Endothelial cell of umbilical vein (primary cell): Measurements from ENCODE around the gene FOXE1. TPM values are rescaled to one million over a fixed set of nuclear protein-coding genes. Genes with fewer than 3 reads are reported as not detected.

Experiments
- BruUV-seq: library from RNA; stranded (reverse); fragments of 400-500 nt; replicated peaks from 2 replicates; lab custom pipeline; 2021; lab: Mats Ljungman, UMichigan
- CTCF ChIA-PET: fragments of 300-600, 350-600 bp; sonication (Branson Sonifier 250); formaldehyde crosslinking; loops from one replicate; lab custom pipeline; 2021; ENCODE audit warnings: antibody characterized with exemption, inconsistent platforms; lab: Charles Lee
- POLR2A ChIA-PET: fragments of 300-600, 350-600 bp; sonication (Branson Sonifier 250); formaldehyde crosslinking; loops from one replicate; lab custom pipeline; 2021; ENCODE audit warnings: antibody characterized with exemption, inconsistent platforms; lab: Charles Lee
- DNase-seq: peaks from one replicate; pipeline ENCODE4 v3.0.0-alpha.2; 2011; ENCODE audit warnings: low read depth, low spot score
- FAIRE-seq: peaks from 2 replicates; lab custom pipeline; 2011; peaks lifted over from hg19 to GRCh38; lab: Jason Lieb, UNC
- H2AFZ ChIP-seq: 2 replicates; pipeline ENCODE4 v1.6.0; 2012; ENCODE audit warnings: low read depth, low read length, control low read depth, inconsistent platforms
- H3K27ac ChIP-seq: 2 replicates; pipeline ENCODE4 v1.5.1; 2011; ENCODE audit warnings: low read depth, mild to moderate bottlenecking, control low read depth, low read length, moderate library complexity; ENCODE audit not compliant: insufficient read depth
- H3K27me3 ChIP-seq, 2 experiments: 2 replicates each; pipeline versions ENCODE4 v1.6.0 to v1.6.1; 2011; ENCODE audit warnings: low read length in 2 of 2, mixed read lengths in 1 of 2; ENCODE audit not compliant: control insufficient read depth in 2 of 2, insufficient read depth in 2 of 2
- H3K36me3 ChIP-seq, 2 experiments: 2 replicates in 1 of 2; 3 replicates in 1 of 2; pipeline ENCODE4 v1.5.1; 2011; ENCODE audit warnings: low read length in 2 of 2, mild to moderate bottlenecking in 1 of 2, moderate library complexity in 1 of 2; ENCODE audit not compliant: control insufficient read depth in 2 of 2, insufficient read depth in 2 of 2; ENCODE audit errors: extremely low read depth in 1 of 2
- H3K4me1 ChIP-seq: 3 replicates; pipeline ENCODE4 v1.5.1; 2011; ENCODE audit warnings: mild to moderate bottlenecking, low read length; ENCODE audit not compliant: control insufficient read depth, insufficient read depth; ENCODE audit errors: extremely low read depth
- H3K4me2 ChIP-seq: 2 replicates; pipeline ENCODE4 v1.6.1; 2011; ENCODE audit warnings: low read length, control low read depth, mixed read lengths; ENCODE audit not compliant: insufficient read depth
- H3K4me3 ChIP-seq, 3 experiments: fragments of 200-600 bp in 1 of 3; sonication (generic), shearing (Covaris generic) in 1 of 3; replicated peaks in 1 of 3; 2 replicates each; pipeline ENCODE4 v1.5.1; 2011 to 2016; ENCODE audit warnings: control low read depth in 3 of 3, low read length in 3 of 3, mild to moderate bottlenecking in 2 of 3, inconsistent platforms in 1 of 3, low read depth in 1 of 3, moderate library complexity in 1 of 3; ENCODE audit not compliant: insufficient read depth in 1 of 3
- H3K79me2 ChIP-seq: 2 replicates; pipeline ENCODE4 v1.6.0; 2012; ENCODE audit warnings: low read length, inconsistent platforms; ENCODE audit not compliant: control insufficient read depth, insufficient read depth
- H3K9ac ChIP-seq: replicated peaks from 2 replicates; pipeline ENCODE3; 2011; ENCODE audit warnings: low read length, control low read depth; ENCODE audit not compliant: insufficient read depth; ENCODE audit errors: extremely low read depth
- H3K9me1 ChIP-seq: replicated peaks from 3 replicates; pipeline ENCODE4 v1.6.0; 2011; ENCODE audit warnings: mild to moderate bottlenecking, low read length; ENCODE audit not compliant: control insufficient read depth, insufficient read depth; ENCODE audit errors: extremely low read depth
- H3K9me3 ChIP-seq: replicated peaks from 2 replicates; pipeline ENCODE4 v1.5.1; 2012; ENCODE audit warnings: low read length, inconsistent platforms; ENCODE audit not compliant: control insufficient read depth, insufficient read depth
- H4K20me1 ChIP-seq: replicated peaks from 2 replicates; pipeline ENCODE3; 2011; ENCODE audit warnings: mild to moderate bottlenecking, low read length; ENCODE audit not compliant: control insufficient read depth, insufficient read depth; ENCODE audit errors: extremely low read depth
- EZH2 ChIP-seq: IDR thresholded peaks from 2 replicates; pipeline ENCODE4 v1.6.1; 2012; ENCODE audit warnings: borderline replicate concordance, low read depth, mild to moderate bottlenecking, moderate library complexity, low read length, inconsistent platforms; ENCODE audit not compliant: severe bottlenecking
- FOS ChIP-seq: IDR thresholded peaks from 2 replicates; pipeline ENCODE4 v1.6.1; 2011; ENCODE audit warnings: mild to moderate bottlenecking, low read length, moderate library complexity, borderline replicate concordance; ENCODE audit not compliant: insufficient read depth
- GATA2 ChIP-seq: IDR thresholded peaks from 2 replicates; pipeline ENCODE4 v1.7.0; 2011; ENCODE audit warnings: low read depth, mild to moderate bottlenecking, moderate library complexity, mixed read lengths, low read length; ENCODE audit not compliant: insufficient read length, insufficient read depth
- JUN ChIP-seq: IDR thresholded peaks from 2 replicates; pipeline ENCODE4 v1.6.1; 2011; ENCODE audit warnings: borderline replicate concordance, low read depth; ENCODE audit not compliant: insufficient read length, insufficient read depth
- MAX ChIP-seq: IDR thresholded peaks from 2 replicates; pipeline ENCODE4 v1.6.1; 2011; ENCODE audit not compliant: insufficient read depth, insufficient read length
- MYC ChIP-seq: IDR thresholded peaks from one replicate; pipeline ENCODE4 v1.6.1; 2011; ENCODE audit warnings: mild to moderate bottlenecking, low read depth, low read length
- POLR2A ChIP-seq: IDR thresholded peaks from 2 replicates; pipeline ENCODE4 v1.6.1; 2012; ENCODE audit warnings: low read depth, mild to moderate bottlenecking, control low read depth, low read length
- POLR2AphosphoS5 ChIP-seq: IDR thresholded peaks from 2 replicates; pipeline ENCODE4 v1.6.1; 2012; ENCODE audit warnings: low read depth, mild to moderate bottlenecking, control low read depth, low read length, moderate library complexity; ENCODE audit not compliant: insufficient read depth
- dilution Hi-C: fragments of 300-500 bp; cut with MboI; formaldehyde crosslinking; loops from one replicate; pipeline ENCODE4 v1.15.0; 2019; ENCODE audit warnings: low sequenced_read_pairs; ENCODE audit not compliant: extremely low pct_ligation_motif_present
- intact Hi-C: fragments of 100-400 bp; cut with micrococcal nuclease; formaldehyde crosslinking; loops from one replicate; pipeline ENCODE4 v1.10.0; 2022
- polyA plus RNA-seq, 4 experiments: library from polyadenylated mRNA; depleted of rRNA in 3 of 4; stranded (reverse) in 3 of 4; unstranded in 1 of 4; fragments of >200 nt; gene quantifications; 2 replicates each; pipeline versions ENCODE4 v1.2.1 to v1.2.3, GENCODE V29; 2011 to 2012; ENCODE audit warnings: missing spikeins in 1 of 4
- total RNA-seq: library from RNA; stranded (reverse); gene quantifications from 2 replicates; pipeline ENCODE4 v1.2.3, GENCODE V29; 2021
- TF ChIP-seq, protein P1 (sequence below), 2 donors: IDR thresholded peaks; 1 replicate in 1 of 2; 2 replicates in 1 of 2; pipeline ENCODE4 v1.5.1; 2011; ENCODE audit warnings: low read length in 2 of 2, mild to moderate bottlenecking in 2 of 2, moderate library complexity in 2 of 2, control low read depth in 1 of 2, inconsistent platforms in 1 of 2, low read depth in 1 of 2; ENCODE audit not compliant: insufficient read depth in 1 of 2; ENCODE audit errors: extremely low read depth in 1 of 2

FOXE1 gene
- total and polyA plus RNA-seq, 2 donors (not counting 3 experiments of a cell fraction or from before 2014, with no cell fraction given) = not detected

GRCh38 chr9:97873425-97873824 lies 20.4 kb downstream of the FOXE1 start:
- no peaks in the 10 kb centered on the region for H4K20me1 ChIP-seq
- no peaks in the 10 kb centered on the region for H3K9me1 ChIP-seq
- H2AFZ ChIP-seq = no peak overlapping the region
- no peak for DNase-seq
- H3K79me2 ChIP-seq = no peaks in the 10 kb centered on the region
- no peaks in the 10 kb centered on the region for H3K4me1 ChIP-seq
- no peaks in the 10 kb centered on the region for H3K36me3 ChIP-seq
- H3K27me3 ChIP-seq = peaks cover 4 to 5% of the 10 kb centered on the region in 2 experiments
- CTCF ChIA-PET = interaction anchor here (1.3 kb wide), 1 partner anchor 28 kb away, joined by 3 read pairs; no protein-coding TSS in a partner anchor
- dilution Hi-C loops = no loop called here
- no peaks in the 10 kb centered on the region for H3K9me3 ChIP-seq
- POLR2A ChIA-PET = no interaction called here
- H3K4me2 ChIP-seq = no peak overlapping the region
- H3K9ac ChIP-seq = no peak overlapping the region
- no TSS peak for BruUV-seq
- H3K4me3 ChIP-seq = no peak overlapping the region
- no peak for FAIRE-seq
- no peak for TF ChIP-seq MYC
- no peak for TF ChIP-seq EZH2
- no peak for TF ChIP-seq POLR2AphosphoS5
- no peak for TF ChIP-seq MAX
- no peak for TF ChIP-seq POLR2A
- no peak for TF ChIP-seq JUN
- TF ChIP-seq FOS = no peak
- no peak for TF ChIP-seq GATA2
- TF ChIP-seq, protein P1, sequence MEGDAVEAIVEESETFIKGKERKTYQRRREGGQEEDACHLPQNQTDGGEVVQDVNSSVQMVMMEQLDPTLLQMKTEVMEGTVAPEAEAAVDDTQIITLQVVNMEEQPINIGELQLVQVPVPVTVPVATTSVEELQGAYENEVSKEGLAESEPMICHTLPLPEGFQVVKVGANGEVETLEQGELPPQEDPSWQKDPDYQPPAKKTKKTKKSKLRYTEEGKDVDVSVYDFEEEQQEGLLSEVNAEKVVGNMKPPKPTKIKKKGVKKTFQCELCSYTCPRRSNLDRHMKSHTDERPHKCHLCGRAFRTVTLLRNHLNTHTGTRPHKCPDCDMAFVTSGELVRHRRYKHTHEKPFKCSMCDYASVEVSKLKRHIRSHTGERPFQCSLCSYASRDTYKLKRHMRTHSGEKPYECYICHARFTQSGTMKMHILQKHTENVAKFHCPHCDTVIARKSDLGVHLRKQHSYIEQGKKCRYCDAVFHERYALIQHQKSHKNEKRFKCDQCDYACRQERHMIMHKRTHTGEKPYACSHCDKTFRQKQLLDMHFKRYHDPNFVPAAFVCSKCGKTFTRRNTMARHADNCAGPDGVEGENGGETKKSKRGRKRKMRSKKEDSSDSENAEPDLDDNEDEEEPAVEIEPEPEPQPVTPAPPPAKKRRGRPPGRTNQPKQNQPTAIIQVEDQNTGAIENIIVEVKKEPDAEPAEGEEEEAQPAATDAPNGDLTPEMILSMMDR (IDR thresholded peaks at IDR 0.05; ENCODE audit: extremely low read depth in 1 of 2, insufficient read depth in 1 of 2, low read depth in 1 of 2, low read length in 2 of 2) = no peak
- intact Hi-C loops = no loop called here
- H3K27ac ChIP-seq = no peak overlapping the region
